ENCODE measurements around the gene COX7C.
"Not testable (repeated sequence)": the region's sequence is repeated elsewhere in the genome, so short reads cannot be mapped to it uniquely, and the experiment has no call there.

Gene COX7C, protein sequence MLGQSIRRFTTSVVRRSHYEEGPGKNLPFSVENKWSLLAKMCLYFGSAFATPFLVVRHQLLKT

DNA sequence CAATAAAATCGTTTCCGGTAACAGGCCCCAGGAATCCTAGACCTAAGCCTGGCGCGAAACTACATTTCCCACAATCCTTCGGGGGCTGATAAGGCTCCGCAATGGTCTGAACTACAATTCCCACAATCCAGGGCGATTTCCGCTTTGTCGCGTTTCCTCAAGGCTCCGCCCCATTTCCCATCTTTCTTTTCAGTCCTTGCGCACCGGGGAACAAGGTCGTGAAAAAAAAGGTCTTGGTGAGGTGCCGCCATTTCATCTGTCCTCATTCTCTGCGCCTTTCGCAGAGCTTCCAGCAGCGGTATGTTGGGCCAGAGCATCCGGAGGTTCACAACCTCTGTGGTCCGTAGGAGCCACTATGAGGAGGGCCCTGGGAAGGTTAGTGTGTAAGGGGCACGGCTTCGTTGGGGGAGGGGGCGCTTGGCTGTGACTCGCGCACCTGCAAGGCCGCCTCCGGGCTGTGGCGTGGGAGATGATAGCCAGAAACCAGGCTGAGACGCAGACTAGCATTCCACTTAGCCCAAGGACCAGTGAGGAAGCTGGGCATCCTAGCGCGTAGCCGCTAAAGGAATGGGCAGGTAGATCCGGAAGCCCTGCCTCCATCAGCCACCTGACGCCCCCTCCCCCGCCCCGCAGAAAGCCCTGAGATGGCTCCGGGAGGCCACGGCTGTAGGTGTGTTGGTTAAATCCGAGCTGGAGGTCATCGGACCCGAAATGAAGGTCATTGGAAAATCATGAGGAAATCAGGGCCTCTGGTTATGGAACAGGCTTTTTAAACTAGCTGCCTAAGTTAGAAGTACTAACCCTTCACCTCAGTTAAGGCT lies at the start of gene COX7C:
Gene COX7C, plus strand, starts transcription at position 186 of the 821 bp plus-strand sequence. Its CDS starts 115 bp downstream, at position 301.
- H3K36me3 Mint-ChIP-seq = peaks cover 13 to 30% of the 10 kb centered on the region in 2 donors
- H3K4me3 Mint-ChIP-seq = peak within 1 kb of the TSS; percentile 99 to 100
- ATAC-seq (replicated peaks) = peak; percentile 98 to 99

DNA sequence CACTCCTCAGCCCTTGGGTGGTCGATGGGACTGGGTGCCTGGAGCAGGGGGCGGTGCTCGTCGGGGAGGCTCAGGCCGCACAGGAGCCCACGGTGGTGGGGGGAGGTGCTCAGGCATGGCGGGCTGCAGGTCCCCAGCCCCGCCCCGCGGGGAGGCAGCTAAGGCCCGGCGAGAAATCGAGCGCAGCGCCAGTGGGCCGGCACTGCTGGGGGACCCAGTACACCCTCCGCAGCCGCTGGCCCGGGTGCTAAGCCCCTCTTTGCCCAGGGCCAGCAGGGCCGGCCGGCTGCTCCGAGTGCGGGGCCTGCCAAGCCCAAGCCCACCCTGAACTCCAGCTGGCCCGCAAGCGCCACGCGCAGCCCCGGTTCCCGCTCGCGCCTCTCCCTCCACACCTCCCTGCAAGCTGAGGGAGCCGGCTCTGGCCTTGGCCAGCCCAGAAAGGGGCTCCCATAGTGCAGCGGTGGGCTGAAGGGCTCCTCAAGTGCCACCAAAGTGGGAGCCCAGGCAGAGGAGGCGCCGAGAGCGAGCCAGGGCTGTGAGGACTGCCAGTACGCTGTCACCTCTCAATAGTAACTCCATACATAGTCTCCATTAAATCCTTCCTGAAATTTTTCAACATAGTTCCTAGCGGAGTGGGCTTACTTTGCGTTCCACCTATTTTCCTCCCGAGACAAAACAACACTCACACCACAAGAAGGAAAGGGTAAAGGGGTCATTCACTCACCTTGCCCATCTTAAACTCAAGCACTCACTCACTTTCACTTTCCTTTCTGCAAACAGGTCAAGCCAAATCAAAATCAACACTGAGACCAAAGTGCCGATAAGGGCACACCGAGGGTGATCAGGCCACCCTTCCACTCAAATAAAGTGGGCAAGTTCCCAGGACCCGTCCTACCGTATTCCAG lies 48.0 kb upstream of the COX7C start:
- not testable (repeated sequence) for H3K27me3 Mint-ChIP-seq; H3K36me3 Mint-ChIP-seq; H3K9me3 Mint-ChIP-seq; ATAC-seq (replicated peaks); H3K4me1 Mint-ChIP-seq; H3K27ac Mint-ChIP-seq; H3K4me3 Mint-ChIP-seq; DNase-seq

More for the DNA sequence above, at the start of gene COX7C:
- H3K4me1 Mint-ChIP-seq = peaks cover 3 to 7% of the 10 kb centered on the region in 2 donors
- DNase-seq = peak; percentile 91
- H3K27me3 Mint-ChIP-seq = peaks cover 4 to 7% of the 10 kb centered on the region in 2 donors
- H3K27ac Mint-ChIP-seq = peak within 1 kb of the TSS; percentile 99
- peaks cover 0 to 1% of the 10 kb centered on the region in 2 donors for H3K9me3 Mint-ChIP-seq

DNA sequence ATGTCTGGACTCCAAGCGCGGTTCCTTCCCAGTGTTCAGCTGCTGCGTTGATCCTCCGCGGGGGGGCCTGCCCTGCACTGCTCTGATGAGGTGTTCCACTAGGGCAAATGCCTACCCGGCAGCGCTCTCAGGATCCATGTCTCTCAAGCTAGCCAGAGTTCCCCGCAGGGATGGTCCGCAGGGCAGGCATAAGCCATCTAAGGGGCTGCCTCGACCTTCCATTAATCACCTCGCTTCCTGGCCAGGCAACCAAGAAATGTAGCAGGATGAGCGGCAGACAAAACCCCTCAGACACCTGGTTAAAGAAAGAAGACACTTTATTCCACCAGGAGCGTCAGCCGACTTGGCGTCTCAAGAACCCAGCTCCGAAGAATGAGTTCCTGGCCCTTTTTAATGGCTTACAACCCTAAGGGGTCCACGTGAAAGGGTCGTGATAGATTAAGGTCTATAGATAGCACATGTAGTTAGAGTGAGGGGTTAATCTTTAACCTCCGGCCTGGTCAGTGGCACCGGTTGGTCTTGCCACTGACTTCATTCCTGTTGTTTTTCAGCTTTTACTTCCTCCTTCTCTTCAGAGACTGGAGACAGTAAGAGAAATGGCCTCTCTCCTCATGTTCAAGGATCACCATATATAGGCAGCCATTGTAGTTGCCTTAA lies 47.2 kb upstream of the COX7C start:
- ATAC-seq (replicated peaks) = no peak
- Mint-ChIP-seq H3K36me3 (no peaks in the 10 kb centered on the region), H3K27ac (no peak overlapping the region)

DNA sequence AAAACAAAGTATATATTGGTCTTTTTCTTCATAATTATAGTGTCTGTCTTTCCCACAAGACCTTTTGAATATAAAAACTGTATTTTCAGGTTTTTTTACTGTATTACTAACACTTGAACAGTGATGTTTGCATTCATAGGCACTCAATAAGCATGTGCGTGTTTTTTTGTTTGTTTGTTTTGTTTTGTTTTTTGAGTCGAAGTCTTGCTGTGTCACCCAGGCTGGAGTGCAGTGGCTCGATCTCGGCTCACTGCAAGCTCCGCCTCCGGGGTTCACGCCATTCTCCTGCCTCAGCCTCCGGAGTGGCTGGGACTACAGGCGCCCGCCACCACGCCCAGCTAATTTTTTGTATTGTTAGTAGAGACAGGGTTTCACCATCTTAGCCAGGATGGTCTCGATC lies 46.6 kb upstream of the COX7C start:
- DNase-seq; H3K9me3 Mint-ChIP-seq; H3K27ac Mint-ChIP-seq; H3K4me3 Mint-ChIP-seq; H3K27me3 Mint-ChIP-seq; ATAC-seq (replicated peaks); H3K36me3 Mint-ChIP-seq; H3K4me1 Mint-ChIP-seq: not testable (repeated sequence)

More for the DNA sequence above, 47.2 kb upstream of the COX7C start:
- no peak for DNase-seq
- no peak overlapping the region for H3K4me3 Mint-ChIP-seq
- no peaks in the 10 kb centered on the region for H3K4me1 Mint-ChIP-seq
- peaks cover 0 to 5% of the 10 kb centered on the region in 2 donors for H3K9me3 Mint-ChIP-seq
- no peaks in the 10 kb centered on the region for H3K27me3 Mint-ChIP-seq

DNA sequence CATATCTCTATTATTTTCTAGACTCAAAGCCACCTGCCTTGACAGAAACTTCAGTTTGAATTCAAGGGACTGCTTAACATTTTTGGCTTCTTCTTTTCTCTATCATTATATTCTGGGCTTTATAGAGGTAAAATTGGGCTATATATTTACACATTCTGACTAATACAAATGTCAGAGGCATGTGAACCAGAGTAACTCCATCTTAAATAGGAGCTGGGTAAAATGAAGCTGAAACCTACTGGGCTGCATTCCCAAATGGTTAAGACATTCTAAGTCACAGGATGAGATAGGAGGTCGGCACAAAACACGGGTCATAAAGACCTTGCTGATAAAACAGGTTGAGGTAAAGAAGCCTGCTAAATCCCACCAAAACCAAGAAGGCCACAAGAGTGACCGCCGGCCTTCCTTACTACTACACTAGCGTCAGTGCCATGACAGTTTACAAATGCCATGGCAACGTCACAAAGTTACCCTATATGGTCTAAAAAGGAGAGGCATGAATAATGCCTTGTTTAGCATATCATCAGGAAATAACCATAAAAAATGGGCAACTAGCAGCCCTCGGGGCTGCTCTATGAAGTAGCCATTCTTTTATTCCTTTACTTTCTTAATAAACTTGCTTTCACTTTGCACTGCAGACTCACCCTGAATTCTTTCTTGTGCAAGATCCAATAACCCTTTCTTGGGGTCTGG lies 44.8 kb upstream of the COX7C start:
- H3K27me3 Mint-ChIP-seq = no peaks in the 10 kb centered on the region
- no peaks in the 10 kb centered on the region for H3K4me1 Mint-ChIP-seq
- H3K9me3 Mint-ChIP-seq = peaks cover 0 to 5% of the 10 kb centered on the region in 2 donors
- DNase-seq = no peak
- no peak overlapping the region for H3K27ac Mint-ChIP-seq
- no peak overlapping the region for H3K4me3 Mint-ChIP-seq
- ATAC-seq (replicated peaks) = no peak
- H3K36me3 Mint-ChIP-seq = no peaks in the 10 kb centered on the region

DNA sequence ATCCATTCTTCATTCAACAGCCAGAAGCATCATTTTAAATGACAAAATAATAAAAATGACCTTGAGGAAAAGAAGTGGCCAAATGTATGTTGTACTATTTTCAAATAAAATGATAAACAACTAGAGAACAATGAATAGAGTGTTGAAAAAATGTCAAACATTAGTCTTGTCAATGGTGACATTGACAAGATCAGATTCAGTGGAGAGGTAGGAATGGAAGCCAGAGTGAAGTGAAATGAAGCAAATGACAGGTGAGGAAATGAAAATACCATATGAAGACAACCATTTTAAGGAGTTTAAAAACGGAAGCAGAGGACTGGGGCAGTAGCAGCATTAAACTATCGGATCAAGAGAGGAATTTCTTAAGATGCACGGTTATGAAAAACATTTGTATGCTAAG lies 38.2 kb upstream of the COX7C start:
- Mint-ChIP-seq H3K27ac (no peak overlapping the region), H3K36me3 (peaks cover 0 to 1% of the 10 kb centered on the region in 2 donors), H3K9me3 (no peaks in the 10 kb centered on the region), H3K4me1 (no peaks in the 10 kb centered on the region), H3K4me3 (no peak overlapping the region), H3K27me3 (peaks cover 0 to 5% of the 10 kb centered on the region in 2 donors)
- ATAC-seq (replicated peaks) = no peak
- DNase-seq = no peak

DNA sequence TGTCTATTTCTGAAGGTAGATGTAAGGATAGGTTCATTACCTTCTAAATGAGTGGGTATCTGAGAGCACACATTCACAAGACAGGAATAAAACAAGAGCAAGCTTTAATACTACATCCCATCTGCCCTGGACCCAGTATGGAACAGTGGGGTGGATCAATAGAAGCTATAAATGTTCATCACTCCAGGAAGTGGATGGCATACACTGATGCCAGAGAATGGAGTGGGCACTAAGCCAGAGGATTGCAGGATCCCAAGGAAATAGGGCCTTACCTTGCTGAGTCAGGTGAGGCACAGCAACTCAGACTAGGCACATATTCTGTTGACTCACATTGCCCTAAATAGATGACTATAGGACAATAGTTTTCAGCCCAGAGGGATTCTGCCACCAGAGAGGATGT lies 21.3 kb upstream of the COX7C start:
- ATAC-seq (replicated peaks) (no peak), DNase-seq (no peak)
- Mint-ChIP-seq H3K27ac (no peak overlapping the region), H3K36me3 (no peaks in the 10 kb centered on the region), H3K4me1 (no peaks in the 10 kb centered on the region), H3K9me3 (peaks cover 0 to 3% of the 10 kb centered on the region in 2 donors), H3K27me3 (peaks cover 36 to 48% of the 10 kb centered on the region in 2 donors), H3K4me3 (no peak overlapping the region)

DNA sequence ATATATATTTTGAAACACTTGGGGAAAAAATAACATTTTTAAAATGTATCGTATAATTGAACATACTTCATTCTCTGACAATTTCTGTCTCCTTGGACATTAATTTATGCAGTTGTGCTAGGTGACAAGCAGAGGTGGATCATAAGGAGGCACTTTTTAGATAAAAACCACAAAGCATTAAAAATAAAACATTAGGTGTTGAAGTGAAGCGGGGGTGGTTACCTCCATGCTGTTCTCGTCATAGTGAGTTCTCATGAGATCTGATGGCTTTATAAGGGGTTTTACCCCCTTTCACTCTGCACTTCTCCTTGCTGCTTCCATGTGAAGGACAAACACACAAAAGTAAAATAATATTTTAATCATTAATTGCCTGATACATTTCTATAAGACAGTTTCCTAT lies 11.9 kb upstream of the COX7C start:
- Mint-ChIP-seq H3K27me3 (peaks cover 20 to 21% of the 10 kb centered on the region in 2 donors), H3K4me1 (no peaks in the 10 kb centered on the region), H3K27ac (no peak overlapping the region), H3K36me3 (no peaks in the 10 kb centered on the region), H3K9me3 (peaks cover 0 to 4% of the 10 kb centered on the region in 2 donors), H3K4me3 (no peak overlapping the region)
- ATAC-seq (replicated peaks) (no peak), DNase-seq (no peak)

DNA sequence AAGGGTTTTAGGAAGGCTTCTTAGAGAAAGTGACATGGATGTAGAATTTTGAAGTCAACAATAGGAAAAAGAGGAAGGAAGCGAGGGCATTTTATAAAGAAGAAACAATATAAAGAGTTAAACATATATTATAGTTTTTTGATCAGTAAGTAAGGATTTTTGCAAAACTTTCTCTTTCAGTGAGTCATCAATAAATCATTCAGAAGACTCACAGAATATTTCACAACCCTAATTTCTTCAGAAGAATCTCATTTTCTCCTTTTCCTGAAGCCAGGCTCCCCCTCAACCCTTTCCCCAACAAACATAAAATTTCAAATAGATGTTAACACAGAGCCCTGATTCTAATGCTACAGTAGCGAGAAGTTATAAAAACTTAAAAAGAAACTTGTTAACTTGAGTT lies 4.3 kb upstream of the COX7C start:
- H3K27ac Mint-ChIP-seq = no peak overlapping the region
- H3K27me3 Mint-ChIP-seq = peaks cover 22 to 38% of the 10 kb centered on the region in 2 donors
- peaks cover 0 to 3% of the 10 kb centered on the region in 2 donors for H3K4me1 Mint-ChIP-seq
- no peak for DNase-seq
- no peak for ATAC-seq (replicated peaks)
- H3K36me3 Mint-ChIP-seq = peaks cover 3 to 8% of the 10 kb centered on the region in 2 donors
- peaks cover 0 to 3% of the 10 kb centered on the region in 2 donors for H3K9me3 Mint-ChIP-seq
- H3K4me3 Mint-ChIP-seq = no peak overlapping the region

DNA sequence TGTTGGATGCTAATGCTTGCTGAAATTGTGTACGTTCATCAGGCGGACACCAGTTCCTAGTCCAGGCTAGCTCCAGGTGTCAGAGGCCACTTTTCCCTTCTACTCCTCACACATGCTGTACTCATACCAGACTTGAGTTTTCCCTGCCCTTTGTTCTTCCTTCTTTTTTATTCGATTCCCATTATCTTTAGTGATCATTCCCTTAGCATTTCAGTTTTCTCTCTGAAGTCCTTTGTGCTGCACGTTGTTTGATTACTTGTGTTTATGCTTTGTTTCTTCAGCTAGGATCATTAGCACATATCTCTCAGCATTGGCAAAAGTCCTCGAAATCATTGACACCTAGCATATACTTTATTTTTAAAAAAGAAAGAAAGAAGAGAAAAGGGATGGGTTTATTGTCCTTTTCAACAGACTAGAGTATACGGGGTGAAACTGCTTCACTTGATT lies 409 bp upstream of the COX7C start:
- no peak for DNase-seq
- peaks cover 7 to 10% of the 10 kb centered on the region in 2 donors for H3K27me3 Mint-ChIP-seq
- H3K4me1 Mint-ChIP-seq = peaks cover 3 to 7% of the 10 kb centered on the region in 2 donors
- no peak for ATAC-seq (replicated peaks)
- H3K36me3 Mint-ChIP-seq = peaks cover 13 to 26% of the 10 kb centered on the region in 2 donors
- no peak overlapping the region for H3K4me3 Mint-ChIP-seq
- H3K27ac Mint-ChIP-seq = peak overlapping the region; percentile 99
- H3K9me3 Mint-ChIP-seq = peaks cover 0 to 1% of the 10 kb centered on the region in 2 donors

DNA sequence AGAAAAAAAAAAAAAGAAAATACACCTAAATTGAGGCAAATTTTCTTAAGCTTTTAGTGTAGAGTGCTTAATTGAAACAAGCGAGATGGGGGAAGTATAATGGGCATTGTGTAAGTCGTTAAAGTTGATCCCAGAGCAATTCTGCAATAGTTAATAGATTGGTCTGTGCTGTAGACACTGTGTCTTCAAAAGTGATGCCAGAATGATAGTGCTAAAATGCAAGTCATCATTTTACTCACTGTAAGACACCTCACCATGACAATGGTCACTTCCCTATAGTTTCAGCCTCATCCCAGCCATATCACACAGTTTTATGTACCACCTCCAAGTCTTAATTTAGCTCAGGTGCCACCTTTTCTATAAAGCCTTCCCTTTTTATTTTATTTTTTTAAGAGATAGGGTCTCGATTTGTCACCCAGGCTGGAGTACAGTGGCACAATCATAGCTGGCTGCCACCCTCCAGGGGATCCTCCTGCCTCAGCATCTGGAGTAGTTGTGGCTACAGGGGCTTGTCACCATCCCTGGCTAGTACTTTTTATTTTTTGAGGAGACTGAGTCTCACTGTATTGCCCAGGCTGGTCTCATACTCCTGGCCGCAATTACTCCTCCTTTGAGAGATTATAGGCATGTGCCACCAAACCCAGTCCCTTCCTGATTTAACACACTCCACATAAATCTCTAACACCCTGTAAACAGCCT lies 6.2 kb downstream of the COX7C start:
- DNase-seq = no peak
- Mint-ChIP-seq H3K36me3 (peaks cover 10 to 23% of the 10 kb centered on the region in 2 donors), H3K4me3 (no peak overlapping the region), H3K4me1 (peaks cover 0 to 6% of the 10 kb centered on the region in 2 donors), H3K27ac (no peak overlapping the region), H3K9me3 (no peaks in the 10 kb centered on the region), H3K27me3 (peaks cover 6 to 15% of the 10 kb centered on the region in 2 donors)
- no peak for ATAC-seq (replicated peaks)

DNA sequence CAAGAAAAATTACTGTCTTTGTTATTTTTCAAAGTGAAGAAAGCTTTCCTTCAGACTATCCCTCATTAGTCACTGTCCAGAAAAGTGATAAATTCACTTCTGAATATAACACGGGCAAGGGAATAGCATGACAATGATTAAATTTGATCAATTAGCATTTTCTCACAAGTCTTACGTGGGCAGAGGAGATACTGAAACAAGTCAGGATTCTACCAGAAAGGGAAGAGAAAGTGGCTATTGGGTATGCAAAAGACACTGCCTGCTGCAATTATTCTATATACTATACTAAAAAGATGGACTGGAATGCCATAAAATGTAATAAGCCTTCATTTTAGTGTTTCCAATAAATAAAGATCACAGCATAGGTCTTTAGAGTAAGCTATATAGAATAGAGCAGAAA lies 7.4 kb downstream of the COX7C start:
- Mint-ChIP-seq H3K27ac (no peak overlapping the region), H3K27me3 (peaks cover 14 to 22% of the 10 kb centered on the region in 2 donors), H3K9me3 (no peaks in the 10 kb centered on the region), H3K4me1 (no peaks in the 10 kb centered on the region), H3K36me3 (peaks cover 8 to 19% of the 10 kb centered on the region in 2 donors), H3K4me3 (no peak overlapping the region)
- DNase-seq (no peak), ATAC-seq (replicated peaks) (no peak)

DNA sequence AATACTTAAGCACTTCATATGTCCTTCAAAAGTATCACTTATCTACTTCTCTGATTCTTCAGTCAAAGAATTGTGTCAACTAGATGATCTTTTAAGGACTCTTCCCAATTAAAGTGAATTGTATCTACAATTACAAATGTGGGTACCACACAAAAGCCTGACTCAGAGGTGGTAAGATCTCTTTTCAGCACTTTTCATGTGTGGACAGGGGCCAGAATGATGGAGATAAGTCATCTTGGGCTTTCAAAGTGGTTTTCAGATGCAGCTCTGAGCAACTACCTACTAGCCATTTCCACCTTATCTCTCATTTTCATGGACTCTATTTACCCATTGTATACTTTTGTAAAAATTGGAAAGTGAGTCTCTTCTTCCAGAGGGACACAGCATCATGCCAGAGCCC lies 8.4 kb downstream of the COX7C start:
- ATAC-seq (replicated peaks) (no peak), DNase-seq (no peak)
- H3K27ac Mint-ChIP-seq = no peak overlapping the region
- H3K36me3 Mint-ChIP-seq = peaks cover 7 to 15% of the 10 kb centered on the region in 2 donors
- H3K27me3 Mint-ChIP-seq = peaks cover 18 to 32% of the 10 kb centered on the region in 2 donors
- no peaks in the 10 kb centered on the region for H3K4me1 Mint-ChIP-seq
- no peak overlapping the region for H3K4me3 Mint-ChIP-seq
- no peaks in the 10 kb centered on the region for H3K9me3 Mint-ChIP-seq

Data from stimulated activated naive B cell treated with anti-CD40 and anti-IgM and Interleukin-4, amounts not matched to agents 10 μg/mL and 1 μg/mL and 100 μg/mL, for 72 hours (primary cell).